Smooth muscle cell (in vitro differentiated cells): Measurements from ENCODE around the gene ACAA2. TPM values are rescaled to one million over a fixed set of nuclear protein-coding genes. Genes with fewer than 3 reads are reported as not detected.

Source experiments
- DNase-seq: peaks from one replicate; lab custom pipeline; 2025; ENCODE audit not compliant: unreplicated experiment; lab: John Stamatoyannopoulos, UW
- H2AFZ ChIP-seq: fragments of 200-600 bp; sonication (generic); 2 replicates; pipeline ENCODE4 v1.6.0; 2016; ENCODE audit warnings: antibody characterized with exemption, low read depth, mild to moderate bottlenecking
- H3F3A ChIP-seq: fragments of 200-600 bp; sonication (generic); 2 replicates; pipeline ENCODE4 v1.6.0; 2017; ENCODE audit warnings: antibody characterized with exemption, low read depth
- H3K27ac ChIP-seq: fragments of 200-600 bp; sonication (generic); 2 replicates; pipeline ENCODE4 v1.5.1; 2016; ENCODE audit warnings: low read depth, mild to moderate bottlenecking
- H3K27me3 ChIP-seq: fragments of 200-600 bp; sonication (generic); 2 replicates; pipeline ENCODE4 v1.6.1; 2016; ENCODE audit warnings: low read depth, mild to moderate bottlenecking
- H3K36me3 ChIP-seq: fragments of 200-600 bp; sonication (generic); 2 replicates; pipeline ENCODE4 v1.5.1; 2016; ENCODE audit warnings: low read depth
- H3K4me1 ChIP-seq: fragments of 200-600 bp; sonication (generic); 2 replicates; pipeline ENCODE4 v1.5.1; 2016; ENCODE audit warnings: low read depth
- H3K4me2 ChIP-seq: fragments of 200-600 bp; sonication (generic); 2 replicates; pipeline ENCODE4 v1.6.0; 2016; ENCODE audit warnings: mild to moderate bottlenecking
- H3K4me3 ChIP-seq: fragments of 200-600 bp; sonication (generic); 2 replicates; pipeline ENCODE4 v1.5.1; 2016; ENCODE audit warnings: mild to moderate bottlenecking
- H3K79me2 ChIP-seq: fragments of 200-600 bp; sonication (generic); 2 replicates; pipeline ENCODE4 v1.6.0; 2016; ENCODE audit warnings: low read depth, mild to moderate bottlenecking
- H3K9ac ChIP-seq: fragments of 200-600 bp; sonication (generic); 2 replicates; pipeline ENCODE4 v1.6.0; 2016; ENCODE audit warnings: low read depth
- H3K9me3 ChIP-seq: fragments of 200-600 bp; sonication (generic); replicated peaks from 2 replicates; pipeline ENCODE4 v1.5.1; 2016; ENCODE audit warnings: low read depth
- H4K20me1 ChIP-seq: fragments of 200-600 bp; sonication (generic); 2 replicates; pipeline ENCODE4 v1.6.0; 2016; ENCODE audit warnings: low read depth
- WGBS: methylation state at CpG from one replicate; pipeline ENCODE4 v1.1.7; 2016; ENCODE audit warnings: low lambda C conversion rate; 5-methylcytosine and 5-hydroxymethylcytosine counted together
- polyA plus RNA-seq: library from polyadenylated mRNA; unstranded; fragments of >200 nt; fragmentation: Nextera tagmentation; extraction: Ambion mirVana; gene quantifications from 2 replicates; pipeline ENCODE4 v1.2.1, GENCODE V29; 2016
- total RNA-seq: library from RNA; depleted of rRNA; stranded (reverse); fragments of >200 nt; gene quantifications from 2 replicates; pipeline ENCODE4 v1.2.3, GENCODE V29; 2014
- TF ChIP-seq, protein P1 (sequence below): fragments of 200-600 bp; sonication (generic); IDR thresholded peaks from 2 replicates; pipeline ENCODE4 v1.5.1; 2017; ENCODE audit warnings: borderline replicate concordance, mild to moderate bottlenecking, antibody characterized with exemption; ENCODE audit not compliant: insufficient read depth, poor library complexity, severe bottlenecking

ACAA2 gene
- total and polyA plus RNA-seq, 2 experiments from 2014 or later, result 62.3 to 94.6 TPM

DNA sequence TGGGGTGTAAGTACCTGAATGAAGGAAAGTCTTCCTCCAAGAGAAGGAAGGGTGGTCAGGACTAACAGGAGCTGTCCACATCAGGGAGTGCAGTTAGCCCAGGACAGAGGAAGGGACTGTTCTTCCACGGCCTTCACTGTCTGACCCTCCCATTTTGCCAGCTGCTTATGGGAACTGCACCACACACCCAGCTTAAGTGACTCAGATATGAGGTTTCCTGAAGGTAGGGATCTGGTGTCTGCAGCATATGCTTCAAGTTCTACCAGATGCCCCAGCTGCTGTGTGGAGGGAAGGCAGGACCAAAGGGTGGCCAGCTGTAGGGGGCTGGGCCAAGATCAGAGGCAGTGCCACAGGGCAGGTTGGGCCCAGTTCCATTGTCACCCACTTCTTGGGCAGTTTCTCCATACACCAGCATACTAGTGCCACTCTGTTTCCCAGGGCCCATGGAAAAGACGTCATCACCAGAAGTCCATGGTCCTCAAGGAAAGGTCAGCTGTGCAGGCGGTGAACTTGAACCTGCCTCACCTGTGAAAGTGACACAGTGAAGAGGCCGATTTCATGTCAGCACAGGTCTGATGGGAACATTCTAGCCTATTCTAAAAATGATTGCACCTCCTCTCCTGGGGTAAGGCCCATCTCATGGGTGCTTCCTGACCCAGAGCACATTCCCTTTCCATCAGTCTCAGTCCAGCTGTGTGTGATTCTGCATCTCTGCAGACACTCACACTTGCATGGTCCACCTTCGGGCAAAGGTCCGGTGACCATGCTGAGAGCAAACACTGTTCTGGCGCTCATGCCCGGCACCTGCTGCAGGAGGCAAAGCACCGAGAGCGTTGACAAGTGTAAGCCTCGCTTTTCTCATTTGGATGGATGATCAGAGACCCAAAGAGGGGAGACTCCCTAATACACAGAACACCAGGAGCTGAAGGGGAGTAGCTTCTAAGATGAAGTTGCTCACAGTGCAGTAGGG, 68.0 kb downstream of the ACAA2 start:
- Histone ChIP-seq H3K9me3 (no peaks in the 10 kb centered on the region), H3K27ac (no peak overlapping the region), H3K9ac (no peak overlapping the region), H3K4me3 (no peak overlapping the region), H2AFZ (no peak overlapping the region), H3K4me1 (no peaks in the 10 kb centered on the region), H4K20me1 (no peaks in the 10 kb centered on the region), H3K4me2 (no peak overlapping the region), H3K27me3 (no peaks in the 10 kb centered on the region), H3K79me2 (no peaks in the 10 kb centered on the region), H3K36me3 (no peaks in the 10 kb centered on the region), H3F3A (no peaks in the 10 kb centered on the region)
- 90% methylated on average over 11 of the region's 11 CpGs for WGBS
- TF ChIP-seq, protein P1, sequence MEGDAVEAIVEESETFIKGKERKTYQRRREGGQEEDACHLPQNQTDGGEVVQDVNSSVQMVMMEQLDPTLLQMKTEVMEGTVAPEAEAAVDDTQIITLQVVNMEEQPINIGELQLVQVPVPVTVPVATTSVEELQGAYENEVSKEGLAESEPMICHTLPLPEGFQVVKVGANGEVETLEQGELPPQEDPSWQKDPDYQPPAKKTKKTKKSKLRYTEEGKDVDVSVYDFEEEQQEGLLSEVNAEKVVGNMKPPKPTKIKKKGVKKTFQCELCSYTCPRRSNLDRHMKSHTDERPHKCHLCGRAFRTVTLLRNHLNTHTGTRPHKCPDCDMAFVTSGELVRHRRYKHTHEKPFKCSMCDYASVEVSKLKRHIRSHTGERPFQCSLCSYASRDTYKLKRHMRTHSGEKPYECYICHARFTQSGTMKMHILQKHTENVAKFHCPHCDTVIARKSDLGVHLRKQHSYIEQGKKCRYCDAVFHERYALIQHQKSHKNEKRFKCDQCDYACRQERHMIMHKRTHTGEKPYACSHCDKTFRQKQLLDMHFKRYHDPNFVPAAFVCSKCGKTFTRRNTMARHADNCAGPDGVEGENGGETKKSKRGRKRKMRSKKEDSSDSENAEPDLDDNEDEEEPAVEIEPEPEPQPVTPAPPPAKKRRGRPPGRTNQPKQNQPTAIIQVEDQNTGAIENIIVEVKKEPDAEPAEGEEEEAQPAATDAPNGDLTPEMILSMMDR, result no peak
- no peak for DNase-seq

DNA sequence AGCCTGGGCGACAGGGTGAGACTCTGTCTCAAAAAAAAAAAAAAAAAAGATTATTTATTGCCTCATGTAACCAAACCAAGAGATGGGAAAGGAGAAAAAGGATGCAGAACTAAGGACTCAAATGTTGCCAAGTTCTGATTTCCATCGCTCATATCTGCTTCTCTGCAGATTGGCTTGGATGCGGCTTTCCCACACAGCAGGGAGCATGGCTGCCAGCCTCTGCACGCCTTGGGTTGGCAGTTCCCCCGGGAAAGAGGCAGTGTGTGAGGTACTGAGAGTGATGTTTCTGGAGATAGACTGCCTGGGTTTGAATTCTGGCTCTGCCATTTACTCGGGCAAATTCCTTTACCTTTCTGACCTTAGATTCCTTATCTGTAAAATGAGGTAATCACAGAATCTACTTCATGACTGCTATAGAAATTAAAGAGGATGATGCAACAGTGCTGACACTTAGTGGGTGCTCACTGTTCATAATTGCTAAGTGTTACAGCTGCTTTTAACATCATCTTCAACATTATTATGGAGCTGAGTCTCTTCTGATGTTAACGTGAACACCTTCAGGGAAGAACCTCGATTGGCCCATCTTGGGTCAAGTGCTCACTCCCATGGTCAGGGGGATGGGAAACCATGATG, 68.8 kb downstream of the ACAA2 start:
- no peak overlapping the region for H3K9ac ChIP-seq
- H3K27me3 ChIP-seq, result no peaks in the 10 kb centered on the region
- WGBS, result 91% methylated on average over 8 of the region's 8 CpGs
- H2AFZ ChIP-seq, result no peak overlapping the region
- TF ChIP-seq, protein P1, result no peak
- H3K4me1 ChIP-seq, result no peaks in the 10 kb centered on the region
- no peak for DNase-seq
- H4K20me1 ChIP-seq, result no peaks in the 10 kb centered on the region
- no peaks in the 10 kb centered on the region for H3K9me3 ChIP-seq
- H3K4me3 ChIP-seq, result no peak overlapping the region
- no peaks in the 10 kb centered on the region for H3F3A ChIP-seq
- H3K79me2 ChIP-seq, result no peaks in the 10 kb centered on the region
- no peak overlapping the region for H3K4me2 ChIP-seq
- H3K27ac ChIP-seq, result no peak overlapping the region
- no peaks in the 10 kb centered on the region for H3K36me3 ChIP-seq

DNA sequence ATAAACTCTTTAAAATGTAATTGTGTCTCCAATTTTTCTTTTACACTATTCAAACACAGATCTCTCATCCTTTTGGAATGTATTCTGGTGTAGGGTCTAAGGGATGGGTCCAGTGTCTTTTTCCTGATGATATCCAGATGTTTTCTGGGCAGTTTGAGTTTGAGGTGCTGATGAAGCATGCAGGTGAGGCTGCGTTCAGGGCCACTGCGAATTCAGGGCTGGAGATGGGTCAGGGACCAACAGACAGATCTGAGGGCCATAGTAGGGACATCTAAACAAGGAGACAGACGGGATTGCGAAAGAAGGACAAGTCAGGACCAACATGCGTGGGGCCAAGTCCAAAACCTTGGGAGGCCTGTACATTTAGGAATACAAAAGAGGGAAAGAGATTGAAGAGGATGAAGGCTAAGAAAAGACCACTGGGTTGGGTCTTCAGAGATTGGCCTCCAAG, 70.2 kb downstream of the ACAA2 start:
- no peak overlapping the region for H3K4me3 ChIP-seq
- no peaks in the 10 kb centered on the region for H3K9me3 ChIP-seq
- DNase-seq, result no peak
- H3K9ac ChIP-seq, result no peak overlapping the region
- no peak overlapping the region for H2AFZ ChIP-seq
- H3K79me2 ChIP-seq, result no peaks in the 10 kb centered on the region
- no peaks in the 10 kb centered on the region for H4K20me1 ChIP-seq
- H3K36me3 ChIP-seq, result no peaks in the 10 kb centered on the region
- no peak overlapping the region for H3K4me2 ChIP-seq
- no peaks in the 10 kb centered on the region for H3K27me3 ChIP-seq
- H3K4me1 ChIP-seq, result no peaks in the 10 kb centered on the region
- WGBS, result 88% methylated on average over 5 of the region's 5 CpGs
- TF ChIP-seq, protein P1, result no peak
- no peaks in the 10 kb centered on the region for H3F3A ChIP-seq
- H3K27ac ChIP-seq, result no peak overlapping the region
